IPS-18c (cell line): ENCODE results near the gene SPDYE1.

Experiments used
- H3K4me3 ChIP-seq: 2 replicates; pipeline ENCODE4 v1.7.0; 2013; ENCODE audit warnings: low read depth, mild to moderate bottlenecking, low read length, moderate library complexity; ENCODE audit not compliant: insufficient read depth
- H3K9me3 ChIP-seq: one replicate; pipeline ENCODE4 v1.6.1; 2013; ENCODE audit warnings: mild to moderate bottlenecking, low read length, moderate library complexity; ENCODE audit not compliant: control insufficient read depth, insufficient read depth

SPDYE1 gene

DNA sequence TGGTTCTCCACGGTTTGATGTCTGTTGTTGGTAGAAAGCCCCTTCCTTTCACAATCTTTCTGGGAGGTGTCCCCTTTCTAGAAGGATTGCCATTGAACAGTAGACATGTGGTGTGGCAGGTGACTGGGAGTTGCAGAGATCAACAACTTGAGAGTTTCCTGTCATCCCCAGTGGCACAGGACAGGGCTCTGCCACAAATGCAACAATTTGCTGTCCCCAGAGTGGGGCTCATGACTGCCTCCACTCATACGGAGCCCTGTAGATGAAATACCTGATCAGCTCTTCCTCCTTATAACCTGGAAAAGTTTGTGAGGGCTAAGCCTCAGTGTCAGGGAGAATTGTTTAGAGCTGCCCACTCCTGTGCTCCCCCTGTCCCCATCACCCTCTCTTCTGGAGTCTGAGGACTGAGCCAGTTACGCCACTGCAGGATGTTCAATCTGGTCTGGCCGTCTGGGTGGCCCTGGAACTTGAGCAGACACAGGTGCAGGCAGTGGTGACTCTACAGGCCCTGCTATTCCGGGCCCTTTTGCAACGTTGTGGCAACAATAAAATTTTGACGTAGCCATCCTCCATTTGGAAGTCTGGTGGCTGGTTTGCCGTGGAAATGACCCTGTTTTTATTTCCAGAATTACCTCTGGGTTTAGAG, 53.3 kb downstream of the SPDYE1 start:
- no peaks in the 10 kb centered on the region for H3K9me3 ChIP-seq
- H3K4me3 ChIP-seq: no peak overlapping the region

GRCh38 chr7:44051611-44052220, 54.0 kb downstream of the SPDYE1 start:
- Histone ChIP-seq H3K9me3 (no peaks in the 10 kb centered on the region), H3K4me3 (no peak overlapping the region)

- Histone ChIP-seq H3K9me3 (no peaks in the 10 kb centered on the region), H3K4me3 (no peak overlapping the region)
Measured at GRCh38 chr7:44052771-44053365, 55.2 kb downstream of the SPDYE1 start.

GRCh38 chr7:44056681-44057080, 59.0 kb downstream of the SPDYE1 start:
- H3K4me3 ChIP-seq: no peak overlapping the region

GRCh38 chr7:44057181-44057848, 59.6 kb downstream of the SPDYE1 start:
- H3K4me3 ChIP-seq: no peak overlapping the region
- H3K9me3 ChIP-seq: no peaks in the 10 kb centered on the region

More at GRCh38 chr7:44056681-44057080, 59.0 kb downstream of the SPDYE1 start:
- H3K9me3 ChIP-seq: no peaks in the 10 kb centered on the region

DNA sequence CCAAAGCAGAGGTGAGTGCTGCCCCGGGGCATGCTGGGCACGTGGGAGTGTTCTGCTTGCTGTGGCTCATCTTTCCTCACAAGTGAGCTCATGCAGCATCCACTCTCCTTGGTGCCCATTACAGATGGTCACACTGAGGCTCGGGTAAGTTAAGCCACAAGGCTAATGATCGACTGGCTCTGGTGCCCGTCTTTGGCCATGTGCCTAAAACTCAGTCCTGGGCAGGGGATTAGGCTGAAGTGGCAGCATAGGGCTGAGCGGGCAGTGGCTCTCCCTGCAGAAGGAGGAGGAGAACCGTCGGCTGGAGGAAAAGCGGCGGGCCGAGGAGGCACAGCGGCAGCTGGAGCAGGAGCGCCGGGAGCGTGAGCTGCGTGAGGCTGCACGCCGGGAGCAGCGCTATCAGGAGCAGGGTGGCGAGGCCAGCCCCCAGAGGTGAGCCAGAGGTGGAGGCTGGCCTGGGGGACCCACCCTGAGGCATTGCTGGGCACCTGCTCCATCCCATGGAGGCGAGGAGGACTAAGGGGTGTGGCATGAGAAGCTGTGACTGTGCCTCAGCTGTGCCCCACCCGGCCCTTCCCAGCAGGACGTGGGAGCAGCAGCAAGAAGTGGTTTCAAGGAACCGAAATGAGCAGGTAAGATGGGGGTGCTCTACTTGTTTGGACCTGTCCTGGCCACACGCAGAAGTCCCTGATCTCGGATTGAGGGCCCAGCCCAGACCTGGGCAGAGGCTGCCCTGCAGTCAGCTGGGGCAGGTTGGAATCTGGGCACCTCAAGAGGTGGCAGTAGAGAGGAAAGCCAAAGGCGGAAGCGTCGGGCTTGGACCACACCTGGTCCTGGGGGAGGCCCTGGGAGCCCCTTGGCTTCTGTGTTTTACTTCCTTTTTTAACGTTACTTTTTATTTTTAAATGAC, 60.4 kb downstream of the SPDYE1 start:
- no peak overlapping the region for H3K4me3 ChIP-seq
- no peaks in the 10 kb centered on the region for H3K9me3 ChIP-seq

DNA sequence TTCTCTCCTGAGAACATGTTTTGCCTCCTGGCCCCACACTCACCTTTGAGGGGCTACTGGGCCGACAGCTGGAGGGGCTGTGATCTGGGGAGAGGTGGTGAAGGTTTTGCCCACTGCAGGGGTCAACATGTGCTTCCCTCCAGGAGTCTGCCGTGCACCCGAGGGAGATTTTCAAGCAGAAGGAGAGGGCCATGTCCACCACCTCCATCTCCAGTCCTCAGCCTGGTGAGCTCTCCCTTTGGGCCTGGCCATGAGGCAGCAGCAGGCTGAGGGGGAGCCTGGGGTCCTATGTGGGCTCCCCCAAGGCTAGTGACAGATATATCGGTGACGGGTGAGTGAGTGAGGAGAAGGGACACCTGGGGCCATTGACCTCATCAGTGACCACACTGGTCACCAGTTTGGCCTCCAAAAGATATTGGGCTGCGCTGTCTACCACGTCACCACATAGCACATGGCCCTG, 61.1 kb downstream of the SPDYE1 start:
- Histone ChIP-seq H3K4me3 (no peak overlapping the region), H3K9me3 (no peaks in the 10 kb centered on the region)

DNA sequence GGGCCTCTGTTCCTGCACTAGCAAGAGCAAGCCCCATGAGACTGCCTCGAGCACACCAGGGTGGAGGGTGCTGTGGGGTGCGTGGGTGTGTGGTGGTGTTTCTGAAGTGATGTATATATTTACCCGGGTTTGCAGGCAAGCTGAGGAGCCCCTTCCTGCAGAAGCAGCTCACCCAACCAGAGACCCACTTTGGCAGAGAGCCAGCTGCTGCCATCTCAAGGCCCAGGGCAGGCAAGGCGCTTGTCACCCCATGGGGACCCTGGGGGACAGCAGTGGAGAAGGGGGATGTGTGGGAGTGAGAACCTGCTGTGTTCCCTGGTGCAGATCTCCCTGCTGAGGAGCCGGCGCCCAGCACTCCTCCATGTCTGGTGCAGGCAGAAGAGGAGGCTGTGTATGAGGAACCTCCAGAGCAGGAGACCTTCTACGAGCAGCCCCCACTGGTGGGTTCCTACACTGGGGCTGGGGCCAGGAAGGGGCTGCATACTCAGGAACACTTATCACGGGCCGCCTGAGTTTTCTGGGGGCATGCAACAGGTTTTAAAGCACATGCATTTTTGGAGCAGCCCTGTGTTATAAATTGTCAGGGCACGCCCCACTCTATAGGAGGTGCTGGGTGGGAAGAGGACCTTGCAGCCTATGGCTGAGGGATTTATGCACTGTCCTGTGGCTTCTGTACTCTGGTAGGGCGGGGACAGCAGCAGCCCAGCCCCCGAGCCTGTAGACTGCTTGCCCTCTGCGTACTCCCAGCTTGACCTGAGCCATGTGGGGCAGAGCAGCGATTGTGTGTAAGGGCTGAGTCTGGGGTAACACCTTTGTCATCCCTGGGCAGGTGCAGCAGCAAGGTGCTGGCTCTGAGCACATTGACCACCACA, 61.8 kb downstream of the SPDYE1 start:
- Histone ChIP-seq H3K4me3 (no peak overlapping the region), H3K9me3 (no peaks in the 10 kb centered on the region)
